GM12865 (cell line): ENCODE data around the gene PROM2.

Experiments used
- DNase-seq: peaks from one replicate; pipeline ENCODE4 v3.0.0; 2010; ENCODE audit warnings: low read depth
- H3K4me3 ChIP-seq: 2 replicates; pipeline ENCODE4 v1.5.1; 2011; ENCODE audit warnings: mild to moderate bottlenecking, low read depth, low read length, control low read depth
- TF ChIP-seq, protein P1 (sequence below): IDR thresholded peaks from 2 replicates; pipeline ENCODE4 v1.5.1; 2011; ENCODE audit warnings: low read length, control low read depth, low read depth, inconsistent platforms; ENCODE audit not compliant: insufficient read depth; ENCODE audit errors: missing control alignments

PROM2 gene

DNA sequence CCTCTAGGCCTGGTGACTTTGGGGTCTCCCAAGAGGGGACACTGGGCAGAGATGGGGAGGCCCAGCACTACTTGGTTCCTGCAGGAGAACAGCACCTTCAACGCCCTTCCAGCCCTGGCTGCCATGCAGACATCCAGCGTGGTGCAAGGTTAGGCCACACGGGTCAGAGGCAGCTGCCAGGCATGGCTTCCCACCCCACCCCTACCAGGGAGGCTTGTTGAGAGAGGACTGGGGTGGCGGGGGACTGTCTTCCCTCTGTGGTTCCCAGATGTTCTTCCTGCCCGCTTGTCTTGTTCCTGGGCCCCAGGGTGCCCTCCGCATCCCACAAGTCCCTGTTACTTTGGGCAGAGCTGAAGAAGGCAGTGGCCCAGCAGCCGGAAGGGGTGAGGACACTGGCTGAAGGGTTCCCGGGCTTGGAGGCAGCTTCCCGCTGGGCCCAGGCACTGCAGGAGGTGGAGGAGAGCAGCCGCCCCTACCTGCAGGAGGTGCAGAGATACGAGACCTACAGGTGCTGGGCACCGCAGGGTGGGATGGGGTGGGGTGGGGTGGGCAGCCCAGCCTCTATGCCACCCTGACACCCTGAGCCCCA, 4.5 kb downstream of the PROM2 start:
- TF ChIP-seq, protein P1, sequence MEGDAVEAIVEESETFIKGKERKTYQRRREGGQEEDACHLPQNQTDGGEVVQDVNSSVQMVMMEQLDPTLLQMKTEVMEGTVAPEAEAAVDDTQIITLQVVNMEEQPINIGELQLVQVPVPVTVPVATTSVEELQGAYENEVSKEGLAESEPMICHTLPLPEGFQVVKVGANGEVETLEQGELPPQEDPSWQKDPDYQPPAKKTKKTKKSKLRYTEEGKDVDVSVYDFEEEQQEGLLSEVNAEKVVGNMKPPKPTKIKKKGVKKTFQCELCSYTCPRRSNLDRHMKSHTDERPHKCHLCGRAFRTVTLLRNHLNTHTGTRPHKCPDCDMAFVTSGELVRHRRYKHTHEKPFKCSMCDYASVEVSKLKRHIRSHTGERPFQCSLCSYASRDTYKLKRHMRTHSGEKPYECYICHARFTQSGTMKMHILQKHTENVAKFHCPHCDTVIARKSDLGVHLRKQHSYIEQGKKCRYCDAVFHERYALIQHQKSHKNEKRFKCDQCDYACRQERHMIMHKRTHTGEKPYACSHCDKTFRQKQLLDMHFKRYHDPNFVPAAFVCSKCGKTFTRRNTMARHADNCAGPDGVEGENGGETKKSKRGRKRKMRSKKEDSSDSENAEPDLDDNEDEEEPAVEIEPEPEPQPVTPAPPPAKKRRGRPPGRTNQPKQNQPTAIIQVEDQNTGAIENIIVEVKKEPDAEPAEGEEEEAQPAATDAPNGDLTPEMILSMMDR = no peak
- DNase-seq = no peak
- H3K4me3 ChIP-seq = no peak overlapping the region

DNA sequence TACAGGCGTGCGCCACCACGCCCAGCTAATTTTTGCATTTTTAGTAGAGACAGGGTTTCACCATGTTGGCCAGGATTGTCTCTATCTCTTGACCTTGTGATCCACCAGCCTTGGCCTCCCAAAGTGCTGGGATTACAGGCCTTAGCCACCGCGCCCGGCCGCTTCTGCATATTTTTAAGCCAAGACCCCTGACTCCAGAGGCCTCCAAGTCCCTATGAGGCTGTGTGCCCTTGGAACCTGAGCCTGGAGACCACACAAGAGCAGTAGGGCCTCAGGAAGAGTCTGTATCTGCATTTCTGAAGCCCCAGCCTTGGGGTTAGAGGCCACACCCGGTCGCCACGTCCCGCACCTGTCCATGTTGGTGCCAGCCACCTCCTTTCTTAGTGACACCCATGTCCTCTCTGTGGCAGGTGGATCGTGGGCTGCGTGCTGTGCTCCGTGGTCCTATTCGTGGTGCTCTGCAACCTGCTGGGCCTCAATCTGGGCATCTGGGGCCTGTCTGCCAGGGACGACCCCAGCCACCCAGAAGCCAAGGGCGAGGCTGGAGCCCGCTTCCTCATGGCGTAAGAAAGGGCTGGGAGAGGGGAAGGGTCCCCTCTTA, 5.3 kb downstream of the PROM2 start:
- DNase-seq = no peak
- H3K4me3 ChIP-seq = no peak overlapping the region
- TF ChIP-seq, protein P1 = no peak

DNA sequence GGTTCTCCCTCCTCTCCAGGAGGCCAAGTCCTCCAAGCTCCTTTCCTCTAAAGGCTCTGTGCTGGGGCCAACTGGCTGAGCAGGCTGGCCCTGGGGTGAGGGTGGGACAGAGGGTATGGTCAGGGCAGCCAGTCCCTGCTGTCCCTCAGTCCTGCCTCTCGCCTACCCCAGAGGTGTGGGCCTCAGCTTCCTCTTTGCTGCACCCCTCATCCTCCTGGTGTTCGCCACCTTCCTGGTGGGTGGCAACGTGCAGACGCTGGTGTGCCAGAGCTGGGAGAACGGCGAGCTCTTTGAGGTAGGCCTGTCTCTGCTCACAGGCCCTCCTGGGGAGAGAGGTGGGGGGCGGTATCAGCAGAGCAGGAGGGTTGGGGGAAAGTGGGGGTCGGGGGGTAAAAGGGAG, 6.8 kb downstream of the PROM2 start:
- TF ChIP-seq, protein P1 = no peak
- DNase-seq = no peak
- H3K4me3 ChIP-seq = no peak overlapping the region

DNA sequence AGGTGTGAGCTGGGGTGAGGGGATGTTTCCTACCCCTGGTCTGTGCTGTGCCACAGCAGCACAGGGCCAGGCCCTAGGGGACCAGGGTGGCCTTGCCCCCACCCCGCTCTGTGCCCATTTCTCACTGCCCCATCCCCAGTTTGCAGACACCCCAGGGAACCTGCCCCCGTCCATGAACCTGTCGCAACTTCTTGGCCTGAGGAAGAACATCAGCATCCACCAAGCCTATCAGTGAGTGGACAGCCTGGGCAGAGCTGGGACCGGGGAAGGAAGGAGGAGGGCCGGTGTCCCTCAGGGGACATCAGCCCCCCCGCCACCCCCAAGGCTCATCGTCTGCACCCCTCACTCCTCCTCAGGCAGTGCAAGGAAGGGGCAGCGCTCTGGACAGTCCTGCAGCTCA, 7.5 kb downstream of the PROM2 start:
- DNase-seq = no peak
- TF ChIP-seq, protein P1 = no peak
- H3K4me3 ChIP-seq = no peak overlapping the region

DNA sequence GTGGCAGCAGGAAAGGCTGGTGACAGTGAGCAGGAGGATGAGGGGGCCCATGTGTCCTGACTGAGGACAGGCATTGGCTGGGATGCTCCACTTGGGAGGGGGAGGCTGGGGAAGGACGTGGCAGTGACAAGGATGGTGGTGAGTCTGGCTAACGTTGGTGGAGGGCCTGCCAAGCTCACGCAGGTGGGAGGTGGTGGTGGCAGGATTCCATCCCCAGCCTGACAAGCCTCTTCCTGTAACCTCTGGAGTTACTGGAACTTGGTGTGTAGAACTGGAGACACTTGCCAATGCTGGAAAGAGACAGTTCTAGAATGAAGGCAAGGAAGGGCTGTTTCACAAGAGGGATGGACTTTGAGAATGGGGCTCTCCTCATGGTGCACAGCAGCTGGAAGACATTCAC, 8.2 kb downstream of the PROM2 start:
- TF ChIP-seq, protein P1 = no peak
- no peak overlapping the region for H3K4me3 ChIP-seq
- DNase-seq = no peak

DNA sequence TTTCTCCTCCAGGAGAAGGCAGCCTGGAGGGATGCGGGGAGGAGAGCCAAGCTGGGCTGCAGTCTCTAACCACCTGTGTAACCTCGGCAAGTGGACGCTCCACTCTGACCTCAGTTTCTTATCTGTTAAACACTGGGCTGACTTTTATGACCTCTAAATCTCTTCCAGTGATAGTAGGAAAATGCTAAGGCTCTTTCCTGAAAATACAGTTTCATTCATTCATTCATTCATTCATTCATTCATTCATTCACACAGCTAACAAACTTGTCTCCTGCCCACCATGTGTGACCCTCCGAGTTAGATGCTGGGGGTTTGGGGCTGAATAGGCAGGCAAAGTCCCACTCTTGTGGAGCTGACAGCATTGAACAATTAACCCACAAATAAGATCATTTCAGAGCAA, 9.3 kb downstream of the PROM2 start:
- no peak overlapping the region for H3K4me3 ChIP-seq
- DNase-seq = no peak
- TF ChIP-seq, protein P1 = no peak
